GM12892 (cell line): Measurements from ENCODE around the gene FCN2.

Experiments used
- POLR2A ChIP-seq: IDR thresholded peaks from 2 replicates; pipeline ENCODE4 v1.6.1; 2011; ENCODE audit warnings: low read depth, low read length, control low read depth
- POLR2AphosphoS5 ChIP-seq: IDR thresholded peaks from 2 replicates; pipeline ENCODE4 v1.6.1; 2011; ENCODE audit warnings: low read depth, low read length, control low read depth
- TAF1 ChIP-seq: IDR thresholded peaks from 2 replicates; pipeline ENCODE4 v1.6.1; 2011; ENCODE audit warnings: low read depth, mild to moderate bottlenecking, control low read depth, low read length, borderline replicate concordance

DNA sequence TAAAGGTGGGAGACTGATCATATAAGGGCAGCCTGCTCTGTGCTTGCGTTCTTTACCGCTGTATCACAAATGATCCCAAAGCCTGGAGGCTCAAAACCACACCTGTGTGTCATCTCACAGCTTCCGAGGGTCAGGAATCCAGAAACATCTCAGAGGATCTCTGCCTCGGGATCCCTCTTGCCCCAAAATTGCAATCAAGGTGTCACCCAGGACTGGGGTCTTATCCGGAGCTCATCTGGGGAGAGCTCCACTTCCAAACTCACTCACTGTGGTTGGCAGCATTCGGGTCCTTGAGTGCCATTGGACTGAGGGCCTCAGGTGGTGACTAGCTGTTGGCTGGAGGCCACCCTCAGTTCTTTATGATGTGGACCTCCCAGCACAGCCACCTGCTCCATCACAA lies 26.7 kb upstream of the FCN2 start:
- TF ChIP-seq POLR2A (no peak), TAF1 (no peak), POLR2AphosphoS5 (no peak)
